HAP-1 (cell line): Measurements from ENCODE around the gene FBXW4.
"Not testable (repeated sequence)": the region's sequence is repeated elsewhere in the genome, so short reads cannot be mapped to it uniquely, and the experiment has no call there.

Source experiments
- DNase-seq, 2 experiments: peaks; one replicate each; pipeline ENCODE4 v3.0.0-alpha.2; 2016 to 2020; ENCODE audit warnings: low spot score in 2 of 2
- H3K27me3 ChIP-seq: fragments of 250-450 bp; sonication (Bioruptor Pico); 2 replicates; pipeline ENCODE4 v1.5.1; 2020; ENCODE audit warnings: low read depth, mild to moderate bottlenecking, moderate library complexity
- H3K36me3 ChIP-seq: fragments of 250-450 bp; sonication (Bioruptor Pico); replicated peaks from 2 replicates; pipeline ENCODE4 v1.5.1; 2020; ENCODE audit warnings: mild to moderate bottlenecking
- H3K4me1 ChIP-seq: fragments of 250-450 bp; sonication (Bioruptor Pico); 2 replicates; pipeline ENCODE4 v1.5.1; 2020; ENCODE audit warnings: mild to moderate bottlenecking
- H3K4me3 ChIP-seq: fragments of 250-450 bp; sonication (Bioruptor Pico); 2 replicates; pipeline ENCODE4 v1.5.1; 2020; ENCODE audit warnings: mild to moderate bottlenecking, moderate library complexity
- H3K9me3 ChIP-seq: fragments of 250-450 bp; sonication (Bioruptor Pico); 2 replicates; pipeline ENCODE4 v1.5.1; 2020; ENCODE audit warnings: mild to moderate bottlenecking, moderate library complexity
- in situ Hi-C: fragments of 300-500 bp; cut with MboI; formaldehyde crosslinking; loops from 3 replicates; pipeline ENCODE4 v1.14.3; 2020; ENCODE audit warnings: low sequenced_read_pairs, inconsistent platforms, mixed read lengths

FBXW4 gene

GRCh38 chr10:101658975-101659374, 36.0 kb downstream of the FBXW4 start:
- no peaks in the 10 kb centered on the region for H3K27me3 ChIP-seq
- in situ Hi-C loops, result no loop called here
- H3K36me3 ChIP-seq, result peaks cover 10% of the 10 kb centered on the region; the same call in 1 of the 2 replicates
- peaks cover 4% of the 10 kb centered on the region for H3K4me1 ChIP-seq
- no peak overlapping the region for H3K4me3 ChIP-seq
- no peak for DNase-seq
- no peaks in the 10 kb centered on the region for H3K9me3 ChIP-seq

GRCh38 chr10:101656890-101657289, 38.1 kb downstream of the FBXW4 start:
- no peak for DNase-seq
- Histone ChIP-seq H3K4me1 (peaks cover 4% of the 10 kb centered on the region), H3K27me3 (no peaks in the 10 kb centered on the region), H3K4me3 (no peak overlapping the region), H3K36me3 (peaks cover 10% of the 10 kb centered on the region; the same call in 1 of the 2 replicates), H3K9me3 (no peaks in the 10 kb centered on the region)
- in situ Hi-C loops, result no loop called here

DNA sequence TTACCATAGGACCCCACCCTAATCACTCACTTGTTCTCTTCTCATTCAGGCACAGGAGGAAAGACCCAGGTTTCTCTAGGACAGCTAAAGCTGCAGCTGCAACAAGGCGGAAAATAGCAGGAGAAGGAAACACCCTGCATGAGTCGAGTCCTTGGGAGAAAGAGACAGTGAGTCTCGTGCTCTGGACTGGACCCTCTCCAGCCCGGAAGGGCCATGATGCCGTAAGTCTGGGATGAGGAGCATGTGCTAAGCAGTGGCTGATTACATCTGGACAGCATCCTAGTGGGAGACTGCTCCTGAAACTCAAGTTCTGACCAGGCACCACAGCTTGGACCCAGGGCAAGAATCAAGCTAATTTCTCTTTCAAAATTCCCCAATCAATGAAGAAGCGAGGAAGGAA, 39.4 kb downstream of the FBXW4 start:
- Histone ChIP-seq H3K4me3 (no peak overlapping the region), H3K4me1 (peaks cover 3% of the 10 kb centered on the region), H3K36me3 (peaks cover 10% of the 10 kb centered on the region; the same call in 1 of the 2 replicates), H3K9me3 (no peaks in the 10 kb centered on the region), H3K27me3 (no peaks in the 10 kb centered on the region)
- no peak for DNase-seq
- in situ Hi-C loops, result no loop called here

DNA sequence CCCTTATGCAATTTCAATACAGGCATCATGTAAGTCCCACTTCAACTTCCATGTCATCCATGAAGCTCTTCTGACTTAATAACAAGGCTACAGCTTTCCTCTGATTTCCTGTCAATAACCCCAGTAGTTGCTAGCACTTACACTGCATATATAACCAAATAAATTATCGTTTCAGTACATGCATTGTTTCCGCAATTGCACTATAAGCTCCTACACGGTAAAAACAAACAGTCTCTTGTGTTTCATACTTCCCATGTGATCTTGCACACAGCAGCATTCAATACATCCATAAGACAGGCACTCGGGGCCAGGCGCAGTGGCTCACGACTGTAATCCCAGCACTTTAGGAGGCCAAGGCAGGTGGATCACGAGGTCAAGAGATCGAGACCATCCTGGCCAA, 41.4 kb downstream of the FBXW4 start:
- Histone ChIP-seq H3K9me3 (no peaks in the 10 kb centered on the region), H3K36me3 (peaks cover 4% of the 10 kb centered on the region; the same call in 1 of the 2 replicates), H3K4me1 (no peaks in the 10 kb centered on the region), H3K27me3 (no peaks in the 10 kb centered on the region), H3K4me3 (no peak overlapping the region)
- no peak for DNase-seq
- in situ Hi-C loops, result no loop called here

GRCh38 chr10:101651336-101651735, 43.6 kb downstream of the FBXW4 start:
- Histone ChIP-seq H3K9me3 (no peaks in the 10 kb centered on the region), H3K4me1 (no peaks in the 10 kb centered on the region), H3K27me3 (no peaks in the 10 kb centered on the region), H3K4me3 (no peak overlapping the region), H3K36me3 (0 out of 2 replicates have a peak, but pooled peaks cover 4% of the 10 kb centered on the region)
- in situ Hi-C loops, result no loop called here
- no peak for DNase-seq

- in situ Hi-C loops, result no loop called here
- no peak overlapping the region for H3K4me3 ChIP-seq
- H3K36me3 ChIP-seq, result no peaks in the 10 kb centered on the region
- no peaks in the 10 kb centered on the region for H3K27me3 ChIP-seq
- H3K9me3 ChIP-seq, result no peaks in the 10 kb centered on the region
- H3K4me1 ChIP-seq, result no peaks in the 10 kb centered on the region
- DNase-seq, result no peak
Observed at GRCh38 chr10:101650863-101651262, 44.1 kb downstream of the FBXW4 start.

GRCh38 chr10:101649525-101650085, 45.4 kb downstream of the FBXW4 start:
- Histone ChIP-seq H3K4me3 (no peak overlapping the region), H3K4me1 (no peaks in the 10 kb centered on the region), H3K27me3 (no peaks in the 10 kb centered on the region), H3K9me3 (no peaks in the 10 kb centered on the region), H3K36me3 (no peaks in the 10 kb centered on the region)
- in situ Hi-C loops, result no loop called here
- DNase-seq, result no peak

GRCh38 chr10:101647255-101647654, 47.7 kb downstream of the FBXW4 start:
- in situ Hi-C loops, result no loop called here
- Histone ChIP-seq H3K27me3 (no peaks in the 10 kb centered on the region), H3K36me3 (no peaks in the 10 kb centered on the region), H3K4me1 (no peaks in the 10 kb centered on the region), H3K9me3 (no peaks in the 10 kb centered on the region), H3K4me3 (no peak overlapping the region)
- no peak for DNase-seq

- in situ Hi-C loops, result no loop called here
Observed at GRCh38 chr10:101646364-101646763, 48.6 kb downstream of the FBXW4 start.

DNA sequence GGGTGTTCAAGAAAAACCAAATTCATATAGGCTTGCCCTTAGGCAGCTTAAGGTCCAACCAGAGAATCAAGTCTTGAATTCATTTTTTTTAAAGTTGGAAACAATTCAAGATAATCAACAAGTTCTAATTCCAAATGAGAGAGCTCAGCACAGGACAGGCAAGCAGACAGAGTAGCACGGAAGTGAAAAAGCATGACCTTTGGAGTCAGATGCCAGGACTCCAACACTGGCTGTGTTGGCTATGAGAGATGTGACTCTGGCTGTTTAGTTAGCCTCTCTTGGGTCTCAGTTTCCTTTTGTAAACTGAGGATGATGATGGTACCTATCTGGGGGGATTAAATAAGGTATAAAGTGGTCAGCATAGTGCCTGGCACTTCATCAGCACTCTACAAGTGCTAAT, 49.3 kb downstream of the FBXW4 start:
- no peaks in the 10 kb centered on the region for H3K36me3 ChIP-seq
- H3K27me3 ChIP-seq, result no peaks in the 10 kb centered on the region
- H3K4me1 ChIP-seq, result no peaks in the 10 kb centered on the region
- H3K9me3 ChIP-seq, result no peaks in the 10 kb centered on the region
- DNase-seq, result no peak
- H3K4me3 ChIP-seq, result no peak overlapping the region
- in situ Hi-C loops, result no loop called here

More at GRCh38 chr10:101646364-101646763, 48.6 kb downstream of the FBXW4 start:
- no peaks in the 10 kb centered on the region for H3K9me3 ChIP-seq
- H3K4me1 ChIP-seq, result no peaks in the 10 kb centered on the region
- no peak for DNase-seq
- H3K27me3 ChIP-seq, result no peaks in the 10 kb centered on the region
- H3K36me3 ChIP-seq, result no peaks in the 10 kb centered on the region
- H3K4me3 ChIP-seq, result no peak overlapping the region

GRCh38 chr10:101644002-101644401, 51.0 kb downstream of the FBXW4 start:
- no peaks in the 10 kb centered on the region for H3K27me3 ChIP-seq
- H3K36me3 ChIP-seq, result no peaks in the 10 kb centered on the region
- H3K4me1 ChIP-seq, result no peaks in the 10 kb centered on the region
- in situ Hi-C loops, result no loop called here
- H3K4me3 ChIP-seq, result no peak overlapping the region
- H3K9me3 ChIP-seq, result no peaks in the 10 kb centered on the region
- no peak for DNase-seq

DNA sequence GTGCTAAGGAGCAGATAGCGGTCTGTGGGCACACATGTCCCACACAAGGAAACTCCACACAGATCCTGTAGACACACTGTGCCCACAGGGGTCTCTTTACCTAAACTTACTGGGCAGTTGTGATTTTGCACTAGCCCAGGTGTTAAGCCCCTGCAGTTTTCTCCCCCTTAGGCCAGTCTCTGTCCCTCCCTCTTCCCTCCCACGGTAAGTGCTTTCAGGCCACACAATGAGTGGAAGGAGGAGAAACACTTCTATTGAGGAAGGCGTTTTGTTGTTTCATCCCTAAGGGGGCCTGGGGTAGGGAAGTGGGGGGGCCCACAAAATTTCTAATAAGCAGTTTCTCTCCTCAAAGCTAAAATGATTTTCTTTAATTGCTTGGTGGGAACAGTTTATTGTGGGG, 51.4 kb downstream of the FBXW4 start:
- Histone ChIP-seq H3K4me1 (no peaks in the 10 kb centered on the region), H3K36me3 (no peaks in the 10 kb centered on the region), H3K4me3 (no peak overlapping the region), H3K27me3 (no peaks in the 10 kb centered on the region), H3K9me3 (no peaks in the 10 kb centered on the region)
- no peak for DNase-seq
- in situ Hi-C loops, result no loop called here

GRCh38 chr10:101639141-101639900, 55.6 kb downstream of the FBXW4 start:
- no peaks in the 10 kb centered on the region for H3K4me1 ChIP-seq
- no peaks in the 10 kb centered on the region for H3K9me3 ChIP-seq
- 0 out of 2 replicates have a peak, but pooled peaks cover 3% of the 10 kb centered on the region for H3K36me3 ChIP-seq
- in situ Hi-C loops, result no loop called here
- no peak overlapping the region for H3K4me3 ChIP-seq
- no peak for DNase-seq
- no peaks in the 10 kb centered on the region for H3K27me3 ChIP-seq

- H3K4me1 ChIP-seq, DNase-seq, H3K27me3 ChIP-seq, H3K36me3 ChIP-seq, H3K4me3 ChIP-seq, in situ Hi-C loops, H3K9me3 ChIP-seq: not testable (repeated sequence)
Observed at GRCh38 chr10:101633510-101633909, 61.5 kb downstream of the FBXW4 start.
